ENCODE measurements around the gene AMZ1.

Gene AMZ1

DNA sequence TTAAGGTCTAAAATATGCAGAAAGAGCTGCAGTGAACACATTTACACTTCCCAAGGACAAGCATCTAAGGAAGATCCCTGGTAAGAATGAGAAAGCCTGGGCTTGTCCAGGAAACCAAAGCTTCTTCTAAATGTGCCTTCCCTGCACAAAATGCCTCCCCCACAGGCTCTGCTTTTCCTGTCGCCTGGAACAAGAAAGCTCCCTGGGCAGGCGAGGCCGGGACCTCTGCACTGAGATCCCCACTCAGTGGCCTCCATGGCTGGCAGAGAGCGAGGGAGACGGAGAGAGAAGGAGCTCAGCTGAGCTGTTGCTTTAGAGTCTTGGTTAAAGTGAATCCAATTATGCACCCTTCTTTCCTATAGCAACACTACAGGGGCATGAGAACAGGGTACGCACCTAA, 75.6 kb downstream of the AMZ1 start:
- no peak for DNase-seq (ENCODE audit: low spot score)
- TF ChIP-seq, protein P1, sequence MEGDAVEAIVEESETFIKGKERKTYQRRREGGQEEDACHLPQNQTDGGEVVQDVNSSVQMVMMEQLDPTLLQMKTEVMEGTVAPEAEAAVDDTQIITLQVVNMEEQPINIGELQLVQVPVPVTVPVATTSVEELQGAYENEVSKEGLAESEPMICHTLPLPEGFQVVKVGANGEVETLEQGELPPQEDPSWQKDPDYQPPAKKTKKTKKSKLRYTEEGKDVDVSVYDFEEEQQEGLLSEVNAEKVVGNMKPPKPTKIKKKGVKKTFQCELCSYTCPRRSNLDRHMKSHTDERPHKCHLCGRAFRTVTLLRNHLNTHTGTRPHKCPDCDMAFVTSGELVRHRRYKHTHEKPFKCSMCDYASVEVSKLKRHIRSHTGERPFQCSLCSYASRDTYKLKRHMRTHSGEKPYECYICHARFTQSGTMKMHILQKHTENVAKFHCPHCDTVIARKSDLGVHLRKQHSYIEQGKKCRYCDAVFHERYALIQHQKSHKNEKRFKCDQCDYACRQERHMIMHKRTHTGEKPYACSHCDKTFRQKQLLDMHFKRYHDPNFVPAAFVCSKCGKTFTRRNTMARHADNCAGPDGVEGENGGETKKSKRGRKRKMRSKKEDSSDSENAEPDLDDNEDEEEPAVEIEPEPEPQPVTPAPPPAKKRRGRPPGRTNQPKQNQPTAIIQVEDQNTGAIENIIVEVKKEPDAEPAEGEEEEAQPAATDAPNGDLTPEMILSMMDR (IDR thresholded peaks at IDR 0.05; ENCODE audit: extremely low read depth, missing control alignments), result no peak

DNA sequence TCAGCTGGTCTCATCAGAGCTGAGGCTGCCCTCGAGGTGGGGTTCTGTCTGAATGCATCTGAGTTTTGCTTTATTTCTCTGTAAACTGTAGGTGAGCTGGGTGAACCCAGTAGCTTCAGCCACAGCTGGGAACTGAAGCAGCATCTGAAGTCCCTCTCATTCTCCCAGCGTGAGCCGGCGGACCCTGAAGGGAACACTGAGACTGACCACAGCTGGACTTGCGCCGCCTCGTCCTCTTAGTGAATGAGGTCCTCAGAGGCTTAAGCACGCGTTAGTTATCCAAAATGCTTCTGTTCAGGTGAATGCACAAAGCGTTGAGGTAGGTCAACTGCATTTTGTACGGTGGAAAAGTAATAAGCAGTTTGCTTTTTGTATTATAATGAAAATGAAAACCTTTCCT, 76.6 kb downstream of the AMZ1 start:
- DNase-seq (ENCODE audit: low spot score), result no peak
- TF ChIP-seq, protein P1 (IDR thresholded peaks at IDR 0.05; ENCODE audit: extremely low read depth, missing control alignments), result no peak
